HG03521 (cell line): ENCODE results near the gene SMIM22.
"Not testable (repeated sequence)": the region's sequence is repeated elsewhere in the genome, so short reads cannot be mapped to it uniquely, and the experiment has no call there.

Experiments
- ATAC-seq: cut with Tn5 transposase; IDR thresholded peaks from one replicate; pipeline ENCODE4 v1.9.1; 2021; ENCODE audit warnings: mild to moderate bottlenecking, moderate library complexity; ENCODE audit not compliant: unreplicated experiment

SMIM22 gene

DNA sequence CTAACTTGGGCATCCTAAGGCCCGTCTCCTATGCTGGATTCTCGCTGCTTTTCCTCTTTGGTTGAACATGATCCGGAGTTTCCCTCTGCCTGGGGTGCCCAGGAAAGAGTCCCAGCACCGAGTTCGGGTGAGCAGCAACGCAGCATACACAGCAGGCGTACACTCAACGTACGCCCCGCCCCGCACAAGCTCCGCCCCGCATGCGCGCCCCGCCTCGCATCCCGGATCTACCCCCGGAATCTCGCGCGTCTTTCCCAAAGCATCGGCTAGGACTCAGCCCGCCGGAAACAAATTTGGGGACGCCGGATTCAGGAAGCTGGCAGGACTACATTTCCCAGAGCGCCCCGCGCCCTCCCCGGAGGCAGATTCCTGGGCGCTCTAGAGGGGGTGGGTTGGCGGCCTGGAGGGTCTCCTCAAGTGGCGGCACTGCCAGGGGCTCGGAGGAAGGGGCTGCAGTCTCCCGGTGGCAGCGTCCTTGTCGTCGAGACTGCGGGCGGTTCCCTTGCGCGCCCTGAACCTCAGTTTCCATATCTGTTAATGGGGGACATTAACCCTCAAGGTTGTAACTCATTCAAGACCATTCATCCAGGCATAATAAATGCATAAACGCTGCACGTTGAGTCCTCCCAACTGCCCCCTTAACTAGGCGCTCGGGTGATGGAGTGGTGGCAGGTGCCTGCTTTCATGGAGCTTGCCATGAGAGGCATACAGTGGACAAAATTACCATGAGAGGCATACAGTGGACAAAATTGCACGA, 26.4 kb upstream of the SMIM22 start:
- peak; percentile 58 for ATAC-seq

DNA sequence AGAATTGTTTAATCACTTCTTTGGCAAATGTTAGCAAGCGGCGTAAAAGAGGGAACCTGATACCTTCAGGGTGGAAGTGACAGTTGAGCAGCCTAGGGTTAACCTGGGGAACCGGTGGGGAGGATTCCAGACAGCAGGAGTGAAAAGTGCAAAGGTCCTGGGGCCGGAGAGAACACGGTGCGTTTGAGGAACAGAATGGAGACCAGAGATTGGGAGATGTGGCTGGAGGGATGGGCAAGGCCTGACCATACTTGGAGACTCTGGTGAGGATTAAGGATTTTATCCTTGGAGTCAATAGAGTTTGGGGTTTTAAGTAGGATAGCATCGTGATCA, 25.9 kb upstream of the SMIM22 start:
- ATAC-seq, result no peak

GRCh38 chr16:4771646-4772045, 23.5 kb upstream of the SMIM22 start:
- ATAC-seq, result no peak

DNA sequence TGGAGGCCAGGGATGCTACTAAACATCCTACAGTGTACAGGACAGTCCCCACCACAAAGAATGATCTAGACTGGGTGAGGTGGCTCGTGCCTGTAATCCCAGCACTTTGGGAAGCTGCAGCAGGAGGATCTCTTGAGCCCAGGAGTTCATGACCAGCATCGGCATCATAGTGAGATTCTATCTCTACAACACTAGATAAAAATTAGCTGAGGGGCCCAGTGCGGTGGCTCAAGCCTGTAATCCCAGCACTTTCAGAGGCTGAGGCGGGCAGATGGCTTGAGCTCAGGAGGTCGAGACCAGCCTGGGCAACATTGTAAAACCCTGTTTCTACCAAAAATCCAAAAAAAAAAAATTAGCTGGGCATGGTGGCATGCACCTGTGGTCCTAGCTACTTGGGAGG, 22.8 kb upstream of the SMIM22 start:
- ATAC-seq, result no peak

GRCh38 chr16:4775005-4775404, 20.2 kb upstream of the SMIM22 start:
- no peak for ATAC-seq

DNA sequence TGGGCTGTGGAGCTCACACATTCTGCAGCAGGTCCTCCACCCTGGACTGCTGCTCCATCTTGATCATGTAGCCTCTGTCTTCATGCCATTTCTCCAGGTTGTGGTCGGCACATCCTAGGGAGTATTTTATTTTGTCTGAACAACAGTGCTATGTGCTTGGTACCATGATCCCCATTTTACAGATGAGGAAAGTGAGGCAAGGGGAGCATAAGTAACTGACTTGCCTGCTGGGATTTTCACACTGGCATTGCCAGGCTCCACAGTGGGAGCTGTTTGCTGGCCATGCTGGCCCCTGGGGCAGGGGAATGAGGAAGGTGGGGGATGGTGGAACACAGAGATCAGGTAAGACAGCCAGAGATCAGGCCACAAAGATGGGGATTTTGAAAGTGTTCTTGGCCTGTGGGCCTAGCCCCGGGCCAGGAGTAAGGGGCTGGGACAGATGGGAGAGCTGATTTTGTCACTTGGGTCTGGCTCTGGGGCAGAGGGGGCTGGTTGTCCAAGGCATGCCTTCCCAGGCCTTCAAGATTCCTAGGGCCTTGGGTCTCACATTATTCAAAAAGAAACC, 18.9 kb upstream of the SMIM22 start:
- ATAC-seq, result no peak

GRCh38 chr16:4777339-4778049, 17.7 kb upstream of the SMIM22 start:
- ATAC-seq, result no peak

GRCh38 chr16:4778050-4778392, 17.1 kb upstream of the SMIM22 start:
- no peak for ATAC-seq

DNA sequence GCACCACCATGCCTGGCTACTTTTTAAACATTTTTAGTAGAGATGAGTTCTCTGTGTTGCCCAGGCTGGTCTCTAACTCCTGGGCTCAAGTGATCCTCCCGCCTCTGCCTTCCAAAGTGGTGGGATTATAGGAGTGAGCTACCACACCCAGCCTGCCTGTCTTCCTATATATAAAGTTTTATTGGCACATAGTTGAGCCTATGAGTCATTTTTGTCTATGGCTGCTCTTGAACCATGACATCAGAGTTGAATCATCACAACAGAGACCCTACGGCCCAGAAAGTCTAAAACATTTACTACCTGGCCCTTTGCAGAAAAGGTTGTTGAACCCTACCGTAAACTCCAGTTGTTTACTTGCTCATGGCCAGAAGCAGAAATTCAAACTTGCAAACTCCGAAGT, 14.9 kb upstream of the SMIM22 start:
- ATAC-seq, result no peak

GRCh38 chr16:4783251-4783950, 11.8 kb upstream of the SMIM22 start:
- no peak for ATAC-seq

GRCh38 chr16:4783951-4784336, 11.2 kb upstream of the SMIM22 start:
- ATAC-seq, result no peak

DNA sequence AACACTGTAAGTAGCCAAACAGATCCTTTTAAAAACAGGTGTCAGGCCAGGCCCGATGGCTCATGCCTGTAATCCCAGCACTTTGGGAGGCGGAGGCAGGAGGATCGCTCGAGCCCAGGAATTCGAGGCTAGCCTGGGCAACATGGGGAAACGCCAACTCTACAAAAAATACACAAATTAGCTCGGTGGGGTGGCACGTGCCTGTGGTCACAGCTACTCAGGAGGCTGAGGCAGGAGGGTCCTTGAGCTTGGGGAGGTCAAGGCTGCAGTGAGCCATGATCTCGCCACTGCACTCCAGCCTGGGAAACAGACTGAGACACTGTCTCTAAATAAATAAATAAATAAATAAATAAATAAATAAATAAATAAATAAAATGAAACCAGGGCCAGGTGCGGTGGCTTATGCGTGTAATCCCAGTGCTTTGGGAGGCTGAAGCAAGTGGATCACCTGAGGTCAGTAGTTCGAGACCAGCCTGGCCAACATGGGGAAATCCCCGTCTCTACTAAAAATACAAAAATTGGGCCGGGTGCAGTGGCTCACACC, 10.7 kb upstream of the SMIM22 start:
- ATAC-seq, result not testable (repeated sequence)

DNA sequence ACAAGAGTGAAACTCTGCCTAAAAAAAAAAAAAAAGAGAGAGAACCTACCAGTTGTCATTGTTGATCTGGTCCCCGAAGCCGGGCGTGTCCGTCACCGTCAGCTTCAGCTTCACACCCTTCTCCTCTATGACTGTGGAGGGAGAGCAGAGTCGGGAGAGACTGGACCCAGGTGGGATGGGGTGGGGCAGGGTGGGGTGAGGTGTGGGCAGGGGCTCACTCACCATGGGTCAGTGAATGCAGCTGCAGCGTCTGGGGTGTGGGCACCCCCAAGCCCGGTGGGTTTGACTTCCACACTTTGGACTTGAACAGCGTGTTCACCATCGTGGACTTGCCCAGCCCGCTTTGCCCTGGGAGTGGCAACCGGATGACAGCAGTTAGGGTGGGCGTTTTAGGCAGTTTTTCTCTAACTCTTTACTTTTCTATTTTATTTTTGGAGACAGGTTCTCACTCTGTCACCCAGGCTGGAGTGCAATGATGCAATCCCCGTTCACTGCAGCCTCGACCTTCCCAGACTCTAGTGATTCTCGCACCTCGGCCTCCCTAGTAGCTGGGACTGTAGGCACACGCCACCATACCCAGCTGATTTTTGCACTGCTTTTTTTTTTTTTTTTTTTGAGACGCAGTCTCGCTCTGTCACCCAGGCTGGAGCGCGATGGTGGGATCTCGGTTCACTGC, 9.3 kb upstream of the SMIM22 start:
- no peak for ATAC-seq

GRCh38 chr16:4787068-4787467, 8.1 kb upstream of the SMIM22 start:
- no peak for ATAC-seq

DNA sequence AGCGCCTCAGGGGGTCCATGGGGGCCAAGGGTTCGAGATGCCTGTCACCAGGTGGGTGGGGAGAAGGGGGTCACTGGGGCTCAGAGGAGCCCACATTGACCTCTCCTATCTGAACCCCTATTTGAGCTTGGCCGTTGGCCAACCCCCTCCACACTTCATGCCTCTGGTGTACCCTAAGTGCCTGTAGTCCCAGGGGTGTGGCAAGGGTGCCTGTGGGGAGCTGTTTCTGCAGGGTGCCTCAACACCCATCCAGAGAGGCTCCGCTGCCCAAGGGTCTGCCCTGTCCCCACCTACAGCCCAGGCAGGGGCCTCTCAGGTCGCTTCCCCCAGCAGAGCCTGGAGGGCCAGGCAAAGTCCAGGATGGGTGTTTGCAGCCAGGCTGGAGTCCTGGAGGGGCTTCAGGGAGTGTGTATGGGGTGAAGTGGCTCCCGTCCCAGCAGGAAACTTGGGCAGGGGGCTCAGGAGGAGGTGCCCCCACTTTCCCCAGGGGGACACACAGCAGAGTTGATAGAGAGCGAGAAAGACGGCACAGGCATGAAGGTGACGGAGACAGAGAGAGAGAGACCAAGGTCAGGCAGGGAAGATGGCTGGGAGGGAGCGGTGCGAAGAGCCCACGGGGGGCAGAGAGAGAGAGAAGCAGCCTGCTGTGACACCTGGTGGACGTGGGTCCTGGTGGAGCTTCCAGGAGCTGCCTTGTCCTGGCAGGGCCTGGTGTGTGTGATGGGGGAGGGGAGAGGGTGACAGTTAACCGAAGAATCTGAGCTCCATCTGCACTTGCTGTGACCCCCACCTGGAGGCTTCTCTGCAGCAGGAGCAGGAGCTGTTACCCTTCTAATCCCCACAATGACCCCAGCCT, 7.3 kb upstream of the SMIM22 start, which contains the start of gene SEPTIN12:
Gene SEPTIN12, minus strand, starts transcription at position 719 of the 856 bp plus-strand sequence. Its CDS starts 700 bp downstream, at position 19.
- no peak for ATAC-seq

DNA sequence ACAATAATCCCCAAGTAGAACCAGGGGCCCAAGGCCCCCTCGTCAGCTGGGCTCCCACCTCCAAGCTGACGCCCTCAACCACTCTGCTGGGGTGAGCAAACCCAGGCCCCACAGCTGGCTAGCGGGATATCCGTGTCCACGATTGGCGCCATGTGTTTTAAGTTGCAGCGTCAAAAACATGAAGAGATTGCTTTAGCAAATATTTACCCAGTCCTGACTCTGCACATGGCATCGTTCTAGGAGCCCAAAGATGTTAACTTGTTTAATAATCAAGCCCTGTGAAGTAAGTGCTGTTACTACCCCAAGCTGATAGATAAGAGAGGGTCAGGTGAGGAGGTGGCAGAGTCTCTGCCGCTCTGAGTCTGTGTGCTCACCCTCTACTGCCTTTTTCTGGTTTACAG, 6.7 kb upstream of the SMIM22 start:
- no peak for ATAC-seq

DNA sequence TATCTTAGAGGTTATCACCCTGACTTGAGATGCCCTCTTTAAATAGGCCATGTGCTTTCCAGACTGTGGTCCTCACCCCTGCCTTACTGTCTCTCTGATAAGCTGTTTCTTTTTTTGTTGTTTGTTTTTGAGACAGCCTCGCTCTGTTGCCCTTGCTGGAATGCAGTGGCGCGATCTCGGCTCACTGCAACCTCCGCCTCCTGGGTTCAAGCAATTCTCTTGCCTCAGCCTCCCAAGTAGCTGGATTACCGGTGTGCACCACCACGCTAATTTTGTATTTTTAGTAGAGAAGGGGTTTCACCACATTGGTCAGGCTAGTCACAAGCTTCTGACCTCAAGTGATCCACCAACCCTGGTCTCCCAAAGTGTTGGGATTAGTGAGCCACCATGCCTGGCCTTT, 6.3 kb upstream of the SMIM22 start:
- no peak for ATAC-seq

- no peak for ATAC-seq
Observed at GRCh38 chr16:4790261-4790660, 4.9 kb upstream of the SMIM22 start.

- ATAC-seq, result no peak
Observed at GRCh38 chr16:4790871-4791270, 4.3 kb upstream of the SMIM22 start.

GRCh38 chr16:4792951-4793513, 2.1 kb upstream of the SMIM22 start:
- no peak for ATAC-seq
